CMK (cell line): ENCODE measurements around the gene ALG11.
"Not testable (repeated sequence)": the region's sequence is repeated elsewhere in the genome, so short reads cannot be mapped to it uniquely, and the experiment has no call there.

Experiments
- DNase-seq: peaks from one replicate; pipeline ENCODE4 v3.0.0-alpha.2; 2010; ENCODE audit warnings: low read depth

Gene ALG11

DNA sequence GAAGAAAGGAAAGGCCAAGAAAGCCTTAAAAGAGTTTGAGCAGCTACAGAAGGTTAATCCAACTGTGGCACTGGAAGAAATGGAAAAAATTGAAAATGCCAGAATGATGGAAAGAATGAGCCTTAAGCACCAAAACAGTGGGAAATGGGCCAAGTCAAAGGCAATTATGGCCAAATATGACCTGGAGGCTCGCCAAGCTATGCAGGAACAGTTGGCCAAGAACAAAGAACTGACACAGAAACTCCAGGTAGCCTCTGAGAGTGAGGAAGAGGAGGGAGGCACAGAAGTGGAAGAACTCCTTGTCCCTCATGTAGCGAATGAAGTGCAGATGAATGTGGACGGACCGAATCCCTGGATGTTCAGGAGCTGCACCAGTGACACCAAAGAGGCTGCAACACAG lies 17.4 kb downstream of the ALG11 start:
- DNase-seq = no peak

DNA sequence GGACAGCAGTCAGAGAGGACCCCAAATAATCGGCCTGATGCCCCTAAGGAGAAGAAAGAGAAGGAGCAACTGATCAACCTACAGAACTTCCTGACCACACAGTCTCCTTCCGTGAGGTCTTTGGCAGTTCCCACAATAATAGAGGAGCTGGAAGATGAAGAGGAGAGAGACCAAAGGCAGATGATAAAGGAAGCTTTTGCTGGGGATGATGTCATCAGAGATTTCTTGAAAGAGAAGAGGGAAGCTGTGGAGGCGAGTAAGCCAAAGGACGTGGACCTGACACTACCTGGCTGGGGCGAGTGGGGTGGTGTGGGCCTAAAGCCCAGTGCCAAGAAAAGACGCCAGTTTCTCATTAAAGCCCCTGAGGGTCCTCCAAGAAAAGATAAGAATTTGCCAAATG lies 18.2 kb downstream of the ALG11 start:
- not testable (repeated sequence) for DNase-seq

DNA sequence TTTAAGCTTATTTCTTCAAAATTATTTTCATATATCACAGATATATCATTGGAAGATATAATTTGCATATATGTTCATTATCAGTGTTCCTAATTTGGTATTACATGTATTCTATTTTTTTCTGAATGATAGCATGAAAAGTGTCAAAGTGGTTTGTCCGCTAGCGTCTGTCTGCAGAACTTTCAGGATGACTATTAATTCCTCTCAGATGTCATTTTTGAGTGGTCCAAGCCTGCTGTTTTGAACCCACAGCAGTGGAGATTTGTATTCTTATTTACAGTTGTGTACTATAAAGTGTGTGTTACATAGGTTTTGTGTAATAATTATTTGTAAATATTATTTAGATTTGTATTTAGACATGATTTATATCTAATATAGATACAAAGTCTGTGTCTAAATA lies 20.8 kb downstream of the ALG11 start:
- DNase-seq = no peak

- no peak for DNase-seq
Measured at GRCh38 chr13:52034616-52035226, 22.5 kb downstream of the ALG11 start.

- DNase-seq = no peak
Measured at GRCh38 chr13:52036037-52036436, 23.8 kb downstream of the ALG11 start.

- DNase-seq = no peak
Measured at GRCh38 chr13:52043675-52044074, 31.5 kb downstream of the ALG11 start.

- no peak for DNase-seq
Measured at GRCh38 chr13:52047463-52047862, 35.3 kb downstream of the ALG11 start.

GRCh38 chr13:52048516-52048915 lies 36.3 kb downstream of the ALG11 start:
- DNase-seq = no peak

- no peak for DNase-seq
Measured at GRCh38 chr13:52051400-52051799, 39.2 kb downstream of the ALG11 start.

GRCh38 chr13:52053460-52053859 lies 41.3 kb downstream of the ALG11 start:
- DNase-seq = no peak

GRCh38 chr13:52061064-52061463 lies 48.9 kb downstream of the ALG11 start:
- DNase-seq = not testable (repeated sequence)

GRCh38 chr13:52061587-52061986 lies 49.4 kb downstream of the ALG11 start:
- DNase-seq = no peak

DNA sequence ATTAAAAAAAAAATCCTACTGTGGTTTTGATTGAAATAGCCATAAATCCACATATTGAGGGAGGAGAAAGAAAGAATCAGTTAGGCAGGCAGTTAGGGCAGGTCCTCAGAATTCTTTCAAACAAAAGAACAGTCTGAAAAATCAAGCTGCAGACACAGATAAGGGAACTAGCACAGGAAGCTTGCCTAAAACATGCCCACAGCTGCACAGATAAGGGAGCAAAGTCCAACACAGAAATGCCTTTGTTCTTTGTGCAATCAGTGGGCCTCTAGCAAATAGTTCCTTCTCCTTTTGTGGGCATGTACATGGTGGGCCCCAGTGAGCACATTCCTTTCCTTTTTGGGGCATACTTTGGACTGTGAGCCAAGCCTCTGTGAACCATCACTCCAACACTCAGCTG lies 55.0 kb downstream of the ALG11 start:
- peak; percentile 49 for DNase-seq

DNA sequence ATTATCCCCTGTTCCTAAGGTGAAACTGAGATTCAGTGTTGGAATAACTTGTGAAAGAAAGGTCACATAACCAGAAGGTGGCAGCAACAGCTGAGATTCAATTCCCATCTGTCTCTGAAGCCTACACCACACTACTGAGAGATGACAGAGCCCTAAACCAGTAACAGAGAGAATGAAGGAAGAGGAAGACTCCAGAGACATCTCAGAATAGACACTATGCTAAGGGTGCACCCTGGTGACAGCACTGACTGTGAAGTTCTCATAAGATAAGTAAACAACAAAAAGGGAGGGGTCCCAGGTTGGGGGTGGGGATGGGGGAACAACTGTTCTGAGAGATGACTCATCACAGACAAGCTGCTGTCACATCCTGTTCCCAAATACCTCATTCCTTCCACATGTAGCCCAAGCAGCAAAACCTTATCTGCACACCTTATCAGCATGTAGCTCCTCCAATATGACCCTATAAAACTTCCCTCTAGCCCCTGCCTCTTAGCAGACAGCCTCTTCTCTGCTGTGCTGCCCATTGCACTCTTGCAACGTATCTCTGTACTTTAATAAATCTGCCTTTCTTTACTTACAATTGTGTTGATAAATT lies 58.8 kb downstream of the ALG11 start:
- DNase-seq = peak; percentile 11
